HG03457 (cell line): ENCODE measurements around the gene PFKFB3.
"Not testable (repeated sequence)": the region's sequence is repeated elsewhere in the genome, so short reads cannot be mapped to it uniquely, and the experiment has no call there.

Source experiments
- ATAC-seq: cut with Tn5 transposase; IDR thresholded peaks from one replicate; pipeline ENCODE4 v1.9.1; 2021; ENCODE audit warnings: moderate number of reproducible peaks; ENCODE audit not compliant: unreplicated experiment

Gene PFKFB3

DNA sequence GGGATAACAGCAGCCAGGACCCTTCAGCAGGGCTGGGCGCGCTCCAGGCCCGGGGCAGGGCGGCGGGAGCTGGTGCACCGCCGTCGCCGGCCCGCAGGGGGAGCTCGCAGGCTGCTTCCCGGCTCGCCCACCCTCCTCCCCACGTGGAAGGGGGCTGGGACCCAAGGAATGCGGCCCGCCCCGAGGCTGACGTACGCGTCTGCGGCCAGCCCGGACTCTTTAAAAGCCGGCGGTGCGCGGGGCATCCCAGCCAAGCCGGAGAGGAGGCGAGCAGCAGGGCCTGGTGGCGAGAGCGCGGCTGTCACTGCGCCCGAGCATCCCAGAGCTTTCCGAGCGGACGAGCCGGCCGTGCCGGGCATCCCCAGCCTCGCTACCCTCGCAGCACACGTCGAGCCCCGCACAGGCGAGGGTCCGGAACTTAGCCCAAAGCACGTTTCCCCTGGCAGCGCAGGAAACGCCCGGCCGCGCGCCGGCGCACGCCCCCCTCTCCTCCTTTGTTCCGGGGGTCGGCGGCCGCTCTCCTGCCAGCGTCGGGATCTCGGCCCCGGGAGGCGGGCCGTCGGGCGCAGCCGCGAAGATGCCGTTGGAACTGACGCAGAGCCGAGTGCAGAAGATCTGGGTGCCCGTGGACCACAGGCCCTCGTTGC is at the start of gene PFKFB3:
Gene PFKFB3, plus strand, starts transcription at position 249 of the 647 bp plus-strand sequence. Its CDS starts 329 bp downstream, at position 578.
- ATAC-seq: peak; percentile 72

DNA sequence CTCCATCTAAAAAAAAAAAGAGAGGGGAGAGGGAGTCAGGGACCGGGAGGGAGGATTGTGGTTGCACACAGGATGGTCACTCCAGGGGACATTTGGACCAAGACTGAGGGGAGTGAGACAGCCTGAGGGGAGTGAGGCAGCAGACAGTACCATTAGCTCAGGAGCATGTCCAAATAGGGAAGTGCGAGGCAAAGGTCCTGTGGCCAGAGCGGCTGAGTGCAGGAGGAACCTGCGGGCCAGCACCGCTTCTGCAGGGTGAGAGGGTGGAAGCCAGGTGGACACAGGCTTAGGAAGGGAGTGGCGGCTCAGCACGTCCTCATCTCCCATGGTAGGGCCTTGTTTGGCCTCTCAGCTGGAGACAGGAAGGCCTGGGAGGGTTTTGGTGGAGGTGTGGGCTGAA is 48.9 kb upstream of the PFKFB3 start:
- ATAC-seq: no peak

DNA sequence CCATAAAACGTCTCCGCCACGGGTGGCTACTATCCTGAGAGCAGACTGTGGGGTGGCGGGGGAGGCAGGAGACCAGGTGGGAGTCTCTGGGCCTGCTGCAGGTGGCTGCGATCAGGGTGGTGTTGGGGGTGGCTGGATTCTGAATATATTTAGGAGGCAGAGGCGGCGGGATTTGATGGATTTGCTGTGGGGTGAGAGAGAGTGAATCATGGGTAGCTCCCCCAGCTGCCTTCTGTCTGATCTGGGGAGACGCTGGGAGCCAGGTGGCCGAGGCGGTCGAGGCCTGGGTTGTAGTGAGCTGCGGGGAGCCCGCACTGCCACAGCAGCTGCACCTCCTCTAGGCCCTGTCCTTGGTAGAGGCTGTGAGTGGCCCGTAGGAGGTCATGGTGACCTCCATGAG is 48.2 kb upstream of the PFKFB3 start:
- ATAC-seq: no peak

DNA sequence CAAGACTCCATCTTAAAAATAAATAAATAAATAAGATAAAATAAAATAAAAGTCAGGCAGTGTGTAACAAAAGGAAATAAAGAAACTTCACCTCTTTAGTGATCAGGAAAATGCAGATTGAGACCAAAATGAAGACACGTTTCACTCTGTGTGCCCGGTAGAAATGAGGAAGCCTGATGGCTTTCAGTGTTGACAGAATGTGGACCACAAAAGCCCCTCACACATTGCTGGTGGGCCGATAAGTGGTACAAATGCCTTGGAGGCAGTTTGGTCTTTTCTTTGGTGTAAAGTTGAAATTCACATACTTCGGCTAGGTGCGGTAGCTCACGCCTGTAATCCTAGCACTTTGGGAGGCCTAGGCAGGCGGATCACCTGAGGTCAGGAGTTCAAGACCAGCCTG is 44.5 kb upstream of the PFKFB3 start:
- no peak for ATAC-seq

DNA sequence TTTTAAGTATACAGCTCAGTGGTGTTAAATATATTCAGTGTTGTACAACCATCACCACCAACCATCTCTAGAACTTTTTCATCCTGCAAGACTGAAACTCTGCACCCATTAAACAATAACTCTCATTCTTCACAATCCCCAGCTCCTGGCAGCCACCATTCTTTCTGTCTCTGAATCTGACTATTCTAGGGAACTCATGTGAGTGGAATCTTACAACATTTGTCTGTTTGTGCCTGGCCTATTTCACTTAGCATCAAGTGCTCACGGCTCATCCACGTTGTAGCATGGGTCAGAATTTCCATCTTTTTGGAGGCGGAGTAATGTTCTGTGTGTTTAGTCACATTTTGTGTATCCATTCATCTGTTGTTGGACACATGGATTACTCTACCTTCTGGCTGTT is 40.8 kb upstream of the PFKFB3 start:
- no peak for ATAC-seq

DNA sequence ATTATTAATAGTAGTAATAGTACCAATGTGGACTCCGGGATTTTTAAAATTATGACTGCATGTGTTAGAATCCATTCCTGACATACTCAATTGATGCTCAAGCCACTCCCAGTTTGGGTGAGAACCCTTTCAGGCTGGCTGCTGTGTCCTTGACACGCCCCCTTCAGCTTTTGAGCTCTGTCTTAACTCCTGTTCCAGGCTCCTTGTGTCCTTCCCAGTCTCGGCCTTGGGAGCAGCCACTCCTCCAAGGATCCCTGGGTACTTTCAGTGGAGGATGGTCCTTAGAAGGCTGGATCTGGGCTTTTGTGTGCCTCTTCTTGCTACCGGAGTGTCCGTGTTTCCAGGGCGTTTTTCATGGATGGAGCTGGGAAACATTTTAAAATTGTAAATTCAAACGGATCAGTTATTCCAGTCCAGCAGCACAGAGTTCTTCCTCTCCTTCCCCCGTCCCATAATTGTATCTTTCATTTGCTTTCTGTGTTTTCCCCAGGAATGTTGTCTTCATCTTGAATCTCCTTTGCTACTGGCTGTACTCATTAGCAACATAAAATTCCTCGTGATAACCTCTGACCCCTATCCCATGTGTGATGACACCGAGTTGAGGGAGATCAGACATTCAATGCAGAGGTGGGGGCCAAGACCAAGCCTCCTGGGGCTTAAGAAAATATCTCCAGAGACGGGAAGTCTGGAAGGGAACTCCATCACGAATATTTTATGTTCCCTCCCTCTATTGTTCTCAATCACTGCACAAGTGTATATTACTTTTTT is 40.0 kb upstream of the PFKFB3 start:
- ATAC-seq: no peak

DNA sequence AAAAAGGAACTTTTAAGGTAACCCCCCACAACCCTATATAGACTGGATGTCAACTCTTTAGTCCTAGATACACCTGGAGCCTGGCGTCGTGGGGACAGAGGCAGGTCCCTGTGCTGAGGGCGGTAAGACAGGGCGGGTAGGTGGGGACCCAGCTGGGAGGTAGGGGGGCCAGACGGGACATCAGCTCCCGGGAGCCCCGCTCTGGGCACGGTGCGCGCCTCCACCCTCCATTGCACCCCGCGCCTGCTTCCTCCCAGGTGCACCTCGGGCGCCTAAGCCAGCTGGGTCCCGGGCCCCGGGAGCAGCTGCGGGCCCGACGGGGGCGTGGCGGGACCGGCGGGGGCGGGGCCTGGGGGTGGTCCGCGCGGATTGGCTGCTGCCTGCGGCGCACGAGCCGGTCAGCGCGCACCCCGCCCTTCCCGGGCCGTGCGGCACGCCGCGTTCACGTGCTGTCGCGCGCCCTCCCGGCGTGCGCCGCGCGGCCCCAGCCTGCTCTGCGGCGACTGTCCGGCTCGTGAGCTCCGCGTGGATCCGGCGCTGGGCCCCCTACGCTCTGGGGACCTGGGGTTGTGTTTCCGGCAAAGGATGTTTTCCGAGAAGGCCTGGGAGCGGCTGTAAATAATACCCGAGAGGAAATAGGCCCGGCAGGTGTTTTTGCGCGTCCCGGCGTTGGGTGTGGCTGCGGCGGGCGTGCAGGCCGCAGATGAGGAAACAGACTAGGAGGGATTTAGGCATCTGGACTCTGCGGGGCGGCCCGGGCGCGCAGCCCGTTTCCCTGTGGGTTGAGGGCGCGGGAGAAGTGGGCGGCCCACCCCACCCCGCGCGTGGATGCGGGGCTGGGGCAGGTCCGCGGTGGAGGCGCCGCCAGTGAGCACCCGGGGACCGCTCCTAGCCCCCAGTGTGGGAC is 39.1 kb upstream of the PFKFB3 start:
- peak; percentile 88 for ATAC-seq

DNA sequence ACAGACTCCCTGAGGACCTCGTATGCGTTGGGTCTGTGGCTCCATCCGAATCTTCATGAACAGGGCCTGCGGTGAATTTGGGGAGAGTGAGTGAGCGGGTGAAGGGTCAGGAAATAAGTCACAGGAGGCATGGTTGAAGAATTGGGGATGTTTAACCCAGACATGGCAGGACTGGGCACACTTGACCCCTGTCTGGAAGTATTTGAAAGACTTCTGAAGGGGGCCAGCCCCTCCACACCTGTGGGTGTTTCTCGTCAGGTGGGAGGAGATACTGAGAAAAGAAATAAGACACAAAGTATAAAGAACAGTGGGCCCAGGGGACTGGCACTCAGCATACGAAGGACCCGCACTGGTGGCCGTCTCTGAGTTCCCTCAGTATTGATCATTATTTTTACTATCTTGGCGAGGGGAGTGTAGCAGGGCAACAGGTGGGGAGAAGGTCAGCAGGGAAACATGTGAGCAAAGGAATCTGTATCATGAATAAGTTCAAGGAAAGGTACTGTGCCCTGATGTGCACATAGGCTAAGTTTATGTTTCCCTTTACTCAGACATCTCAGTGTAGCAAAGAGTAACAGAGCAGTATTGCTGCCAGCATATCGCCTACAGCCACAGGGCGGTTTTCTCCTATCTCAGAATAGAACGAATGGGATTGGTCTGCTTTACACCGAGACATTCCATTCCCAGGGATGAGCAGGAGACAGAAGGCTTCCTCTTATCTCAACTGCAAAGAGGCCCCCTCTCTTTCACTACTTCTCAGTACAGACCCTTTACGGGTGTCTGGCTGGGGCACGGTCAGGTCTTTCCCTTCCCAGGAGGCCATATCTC is 38.2 kb upstream of the PFKFB3 start:
- no peak for ATAC-seq

DNA sequence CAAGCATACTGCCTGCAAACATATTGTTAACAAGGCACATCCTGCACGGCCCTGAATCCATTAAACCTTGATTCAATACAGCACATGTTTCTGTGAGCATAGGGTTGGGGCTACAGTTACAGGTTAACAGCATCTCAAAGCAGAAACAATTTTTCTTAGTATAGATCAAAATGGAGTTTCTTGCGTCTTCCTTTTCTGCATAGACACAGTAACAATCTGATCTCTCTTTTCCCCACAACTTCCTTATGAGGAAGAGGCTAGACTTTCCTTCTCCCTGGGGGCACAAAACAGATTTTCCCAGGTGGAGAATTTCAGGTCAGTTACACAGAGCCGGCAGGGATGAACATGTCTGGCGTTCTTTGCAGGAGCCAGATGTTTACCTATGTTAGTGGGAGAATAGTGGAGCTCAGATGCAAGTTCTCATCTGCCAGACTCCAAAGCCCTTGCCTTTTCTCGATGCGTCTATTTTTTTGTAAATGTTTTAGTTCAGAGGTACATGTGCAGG is 37.5 kb upstream of the PFKFB3 start:
- no peak for ATAC-seq

DNA sequence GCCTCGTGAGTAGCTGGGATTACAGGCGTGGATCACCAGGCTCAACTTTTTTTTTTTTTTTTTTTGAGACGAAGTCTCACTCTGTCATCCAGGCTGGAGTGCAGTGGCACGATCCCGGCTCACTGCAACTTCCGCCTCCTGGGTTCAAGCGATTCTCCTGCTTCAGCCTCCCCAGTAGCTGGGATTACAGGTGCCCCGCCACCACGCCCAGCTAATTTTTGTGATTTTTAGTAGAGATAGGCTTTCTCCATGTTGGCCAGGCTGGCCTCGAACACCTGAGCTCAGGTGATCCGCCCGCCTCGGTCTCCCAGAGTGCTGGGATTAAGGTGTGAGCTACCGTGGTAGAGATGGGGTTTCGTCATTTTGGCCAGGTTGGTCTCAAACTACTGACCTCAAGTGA is 36.8 kb upstream of the PFKFB3 start:
- ATAC-seq: not testable (repeated sequence)

DNA sequence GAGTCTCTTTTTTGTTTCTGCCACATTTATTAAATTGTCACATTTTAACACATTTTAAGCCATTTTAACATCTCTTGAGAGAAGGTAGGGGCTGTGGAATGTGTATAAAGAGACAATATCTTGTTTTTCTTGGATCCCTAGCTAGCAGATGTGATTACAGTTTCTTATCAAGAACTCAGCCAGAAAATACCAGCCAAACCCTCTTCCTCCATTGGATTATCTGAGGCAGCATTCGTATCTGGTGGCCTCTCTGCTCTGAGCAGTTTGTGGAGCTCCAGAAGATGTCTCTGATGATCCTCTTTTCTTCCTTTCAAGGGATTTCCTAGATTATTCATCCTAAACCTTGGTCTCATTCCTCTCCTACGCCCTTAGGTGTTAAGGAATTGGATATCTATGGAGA is 35.3 kb upstream of the PFKFB3 start:
- ATAC-seq: no peak

DNA sequence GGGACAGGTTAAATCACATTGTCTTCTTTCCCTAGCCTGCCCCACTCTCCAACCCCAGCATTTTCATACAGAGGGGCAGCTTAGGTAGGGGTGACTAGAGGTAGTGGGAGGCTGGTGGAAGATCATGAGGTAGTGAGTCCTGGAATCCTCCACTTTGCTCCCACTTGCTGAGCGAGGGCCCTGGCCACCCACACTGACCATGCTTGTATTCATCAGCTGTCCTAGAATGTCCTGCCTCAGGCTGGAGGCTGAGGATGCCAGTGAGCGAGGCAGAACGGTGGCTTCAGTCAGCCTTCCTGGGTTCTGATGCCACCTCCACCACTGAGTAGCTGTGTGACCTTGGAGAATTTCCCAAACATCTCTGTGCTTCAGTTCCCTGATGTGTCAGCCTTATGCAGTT is 34.6 kb upstream of the PFKFB3 start:
- ATAC-seq: no peak

DNA sequence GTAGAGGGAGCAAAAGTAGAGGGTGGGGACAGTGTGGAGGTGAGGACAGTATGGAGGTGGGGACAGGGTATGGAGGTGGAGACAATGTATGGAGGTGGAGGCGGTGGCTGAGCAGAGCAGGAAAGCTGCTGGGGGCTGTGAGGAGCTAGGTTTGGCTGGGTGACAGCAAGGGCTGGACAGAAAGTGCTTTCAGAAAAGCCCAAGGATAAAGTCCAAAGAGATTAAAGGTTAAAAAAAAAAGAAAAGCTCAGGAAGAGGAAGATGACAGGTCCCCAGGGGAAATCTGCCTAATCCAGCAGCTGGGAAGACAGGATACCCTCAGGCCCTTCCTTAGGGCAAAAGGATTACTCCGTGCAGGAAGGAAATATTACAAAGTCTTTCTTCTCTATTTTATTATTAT is 32.1 kb upstream of the PFKFB3 start:
- no peak for ATAC-seq

DNA sequence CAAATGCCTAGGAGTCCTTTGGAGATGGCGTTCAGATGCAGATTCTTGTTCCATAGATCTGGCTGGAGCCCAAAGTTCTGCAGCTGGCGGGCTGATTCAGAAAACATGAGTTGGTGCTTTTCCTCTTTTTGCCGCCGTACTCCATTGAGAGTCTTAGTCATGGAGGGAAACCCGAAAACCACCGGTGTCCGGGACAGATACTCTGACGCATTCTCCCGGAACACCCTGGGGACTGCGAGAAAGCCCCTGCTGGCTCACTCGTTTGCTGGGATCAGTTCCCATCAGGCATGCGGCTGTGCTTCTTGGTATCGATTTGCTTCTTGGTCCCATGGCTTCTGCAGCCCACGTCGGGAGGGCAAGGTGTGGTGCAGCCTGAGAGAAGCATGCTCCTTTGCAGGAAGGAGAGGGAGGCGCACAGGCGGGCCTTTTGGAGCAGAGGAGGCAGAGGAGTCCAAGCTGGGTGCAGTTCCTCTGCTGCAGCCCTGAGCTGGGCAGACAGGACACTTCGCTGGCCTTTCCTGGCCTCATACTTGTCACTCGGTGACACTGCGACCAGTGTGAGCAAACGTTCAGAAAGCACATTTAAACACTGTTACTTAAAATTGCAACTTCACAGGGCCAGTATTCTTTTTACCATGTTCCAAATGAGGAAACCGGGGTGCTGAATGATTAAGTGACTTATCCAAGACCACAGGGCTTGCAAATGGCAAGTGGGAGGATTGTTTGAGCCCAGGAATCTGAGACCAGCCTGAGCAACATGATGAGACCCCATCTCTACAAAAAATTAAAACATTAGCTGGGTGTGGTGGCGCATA is 30.6 kb upstream of the PFKFB3 start:
- ATAC-seq: no peak

DNA sequence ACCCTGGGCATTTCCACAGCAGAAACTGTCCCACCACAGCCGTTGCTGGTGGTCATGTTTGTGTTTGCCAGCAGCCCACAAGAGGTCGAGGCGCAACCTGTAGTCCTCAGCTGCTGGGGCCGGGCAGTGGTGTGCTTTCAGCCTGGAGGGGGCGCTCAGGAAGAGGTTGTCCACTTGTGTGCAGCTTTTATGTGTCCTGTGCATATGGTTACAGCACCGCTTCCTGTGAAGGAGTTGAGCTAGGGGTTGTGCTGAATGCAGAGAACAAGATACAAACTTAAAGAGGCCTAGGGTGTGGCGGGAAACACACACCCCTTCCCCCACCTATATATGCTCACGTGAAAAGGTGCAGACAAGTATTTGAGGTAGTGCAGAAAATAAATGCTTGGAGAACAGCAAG is 29.5 kb upstream of the PFKFB3 start:
- no peak for ATAC-seq

DNA sequence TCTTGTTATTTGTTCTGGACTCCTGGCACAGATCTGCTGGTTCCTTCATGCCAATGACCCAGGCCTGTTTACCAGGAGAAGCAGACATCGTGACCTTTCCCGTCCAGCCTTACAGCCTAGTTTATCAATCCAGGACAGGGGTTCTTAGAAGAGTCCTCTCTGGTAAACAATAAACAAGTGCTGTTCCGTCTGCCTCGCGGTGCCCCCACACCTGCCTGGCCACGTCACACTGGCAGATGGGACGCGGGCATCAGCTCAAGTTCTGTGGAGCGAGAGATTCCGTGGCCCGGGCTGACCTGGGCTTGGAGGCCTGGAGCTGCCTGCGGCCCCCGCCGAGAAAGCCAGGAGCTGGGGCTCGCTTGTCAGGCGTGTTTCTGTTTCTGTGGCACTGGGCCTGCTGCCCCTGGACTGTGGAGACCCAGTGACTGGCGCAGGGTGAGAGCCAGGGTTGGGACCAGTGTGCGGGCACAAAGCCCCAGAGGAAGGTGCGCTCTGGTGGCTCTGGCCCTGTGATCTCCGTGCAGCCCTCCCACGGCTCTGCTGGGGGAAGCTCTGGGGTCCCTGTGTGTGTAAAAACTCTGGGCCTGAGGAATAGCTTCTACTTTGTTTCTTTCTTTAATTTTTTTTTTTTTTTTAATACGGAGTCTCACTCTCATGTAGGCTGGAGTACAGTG is 28.4 kb upstream of the PFKFB3 start:
- ATAC-seq: no peak

DNA sequence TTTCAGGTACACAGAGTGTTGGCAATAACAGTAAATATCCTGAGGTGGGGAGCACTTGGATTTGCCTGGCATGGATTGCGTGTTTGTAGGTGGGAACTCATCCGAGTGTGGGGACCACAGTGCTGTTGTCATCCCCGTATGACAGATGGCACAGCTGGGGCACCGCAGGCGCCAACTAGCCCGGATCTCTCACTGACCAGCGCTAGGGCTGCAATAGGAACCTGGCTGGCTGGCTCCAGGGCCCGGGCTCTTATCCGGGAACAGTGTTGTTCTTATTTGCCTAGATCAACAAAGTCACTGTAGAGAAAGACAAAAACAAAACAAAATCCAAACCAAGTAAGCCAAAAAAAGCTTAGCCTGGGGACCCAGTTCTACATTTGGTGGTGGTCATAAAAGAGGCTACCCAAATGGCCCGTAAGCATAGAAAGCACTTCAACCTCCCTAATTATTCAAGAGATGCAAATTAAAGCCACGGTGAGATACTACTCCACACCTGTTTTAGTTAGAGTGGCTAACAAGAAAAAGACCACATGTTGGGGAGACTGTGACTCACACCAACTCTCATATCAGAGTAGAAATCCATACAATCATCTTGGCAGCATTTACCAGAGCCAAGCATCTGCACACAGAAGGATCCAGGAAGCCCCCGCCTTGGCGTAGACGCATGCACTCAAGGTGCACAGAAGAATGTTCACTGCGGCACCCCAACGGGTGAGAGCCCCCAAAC is 27.2 kb upstream of the PFKFB3 start:
- no peak for ATAC-seq

DNA sequence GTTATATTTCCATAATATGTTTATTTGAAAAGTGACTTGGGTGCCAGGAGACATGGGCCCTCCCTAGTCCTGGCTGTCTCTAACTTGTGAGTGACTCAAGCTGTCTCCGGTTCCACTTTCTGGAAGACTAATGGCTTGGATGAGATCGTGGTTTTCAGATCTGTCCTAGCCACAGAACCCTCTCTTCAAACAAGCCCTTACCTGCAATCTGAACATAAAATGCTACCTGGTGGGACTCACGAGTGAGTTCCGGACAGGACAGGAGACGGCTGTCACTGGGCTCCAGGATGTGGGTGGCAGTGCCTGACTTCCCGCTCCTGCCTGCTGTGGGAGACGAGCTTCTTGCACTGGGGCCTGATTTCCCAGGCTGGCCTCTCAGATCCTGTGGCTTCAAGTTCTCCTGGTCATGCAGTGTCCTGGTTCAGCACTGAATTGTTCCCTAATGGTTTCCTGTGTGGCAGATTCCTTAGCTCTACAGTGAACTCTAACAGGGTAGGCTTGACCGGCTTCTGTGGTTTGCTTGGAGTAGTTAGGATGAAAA is 26.0 kb upstream of the PFKFB3 start:
- ATAC-seq: no peak
